ENCODE measurements around the gene SDK1. TPM values are rescaled to one million over a fixed set of nuclear protein-coding genes. Genes with fewer than 3 reads are reported as not detected.

The SDK1 gene
- total and polyA plus RNA-seq, 10 of the 15 experiments (the other 5 are each of a cell fraction or from before 2014, with no cell fraction given) = 0.14 to 0.33 TPM; not detected in 8

DNA sequence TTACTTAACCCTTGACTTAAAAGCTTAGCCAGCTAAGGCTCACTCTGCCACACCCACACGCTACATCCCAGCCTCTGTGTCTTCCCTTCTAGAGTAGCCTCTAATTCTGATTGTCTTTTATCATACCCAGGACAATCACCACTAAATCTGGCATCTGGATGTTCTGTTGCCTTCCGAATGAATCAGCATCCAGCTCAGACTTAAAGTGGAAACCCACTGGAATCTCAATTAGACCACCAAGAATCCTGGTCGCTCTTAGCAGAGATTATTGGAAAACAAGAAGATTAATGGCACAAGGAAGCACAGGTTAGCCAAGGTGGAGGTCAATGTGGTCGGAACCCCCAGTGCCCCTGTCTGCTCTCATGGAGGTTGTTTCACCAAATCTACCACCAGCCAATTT, 976.9 kb downstream of the SDK1 start:
- WGBS (ENCODE audit: insufficient coverage, insufficient replicate concordance, low lambda C conversion rate, missing lambda C conversion rate) = 26% methylated on average over 4 of the region's 4 CpGs
- ChIA-PET RAD21 (ENCODE audit: unreplicated experiment) (no interaction called here), CTCF (no interaction called here), POLR2A (no interaction called here), SMC1A (ENCODE audit: uncharacterized antibody, unreplicated experiment) (no interaction called here)
- in situ Hi-C loops (cut with MboI) (no loop called here), intact Hi-C loops (cut with micrococcal nuclease; ENCODE audit: unreplicated experiment) (no loop called here)
- ATAC-seq (no peak), DNase-seq (ENCODE audit: low read depth, low spot score) (no peak), FAIRE-seq (no peak)
- BruUV-seq (replicated peaks) = no TSS peak
- no peaks in the 10 kb centered on the region; the same call in 2 of the 3 replicates for H3K9me3 ChIP-seq (replicated peaks; ENCODE audit: control insufficient read depth, insufficient read depth, low read length)
- H3K79me2 ChIP-seq (ENCODE audit: control insufficient read depth, insufficient read depth, low read length) = no peaks in the 10 kb centered on the region
- H3K4me1 ChIP-seq (ENCODE audit: control insufficient read depth, insufficient read depth, low read length) = no peaks in the 10 kb centered on the region
- no peaks in the 10 kb centered on the region for H3K27me3 ChIP-seq (replicated peaks in 1 of 2; ENCODE audit: control insufficient read depth in 2 of 2, insufficient read depth in 2 of 2, low read length in 1 of 2)
- H3K9ac ChIP-seq (ENCODE audit: control insufficient read depth, insufficient read depth, low read length) = no peak overlapping the region
- H2AFZ ChIP-seq (ENCODE audit: control insufficient read depth, low read depth, low read length) = no peak overlapping the region
- no peaks in the 10 kb centered on the region for H3K36me3 ChIP-seq (ENCODE audit: control insufficient read depth in 2 of 2, insufficient read depth in 2 of 2, low read length in 1 of 2)
- no peak overlapping the region for H3K27ac ChIP-seq (ENCODE audit: control insufficient read depth, insufficient read depth)
- H3K4me3 ChIP-seq = no peak overlapping the region
- H3K4me2 ChIP-seq (ENCODE audit: control insufficient read depth, insufficient read depth) = no peak overlapping the region
- H4K20me1 ChIP-seq (ENCODE audit: control insufficient read depth, insufficient read depth) = no peaks in the 10 kb centered on the region
- TF ChIP-seq CHD2 (IDR thresholded peaks at IDR 0.05; ENCODE audit: borderline replicate concordance, low read depth, low read length) (no peak), YY1 (IDR thresholded peaks at IDR 0.05; ENCODE audit: low read depth, low read length) (no peak), YBX1 (IDR thresholded peaks at IDR 0.05) (no peak), HDGF (IDR thresholded peaks at IDR 0.05) (no peak), CHD4 (IDR thresholded peaks at IDR 0.05) (no peak), KLF5 (IDR thresholded peaks at IDR 0.05; ENCODE audit: partially characterized antibody) (no peak), DPF2 (IDR thresholded peaks at IDR 0.05) (no peak), FOXM1 (IDR thresholded peaks at IDR 0.05; ENCODE audit: low read depth, low read length) (no peak), IRF4 (IDR thresholded peaks at IDR 0.05; ENCODE audit: low read depth, low read length) (no peak), TCF3 (IDR thresholded peaks at IDR 0.05; ENCODE audit: borderline replicate concordance, insufficient read depth, low read depth, low read length) (no peak), TARDBP (IDR thresholded peaks at IDR 0.05; ENCODE audit: borderline replicate concordance) (no peak), ZBTB33 (IDR thresholded peaks at IDR 0.05) (no peak), SRF (IDR thresholded peaks at IDR 0.05; ENCODE audit: low read depth in 2 of 2, low read length in 2 of 2) (no peak), IKZF1 (conservative IDR thresholded peaks at IDR 0.05) (no peak), ZBED1 (IDR thresholded peaks at IDR 0.05; ENCODE audit: borderline replicate concordance) (no peak)
- TF ChIP-seq, protein P1, sequence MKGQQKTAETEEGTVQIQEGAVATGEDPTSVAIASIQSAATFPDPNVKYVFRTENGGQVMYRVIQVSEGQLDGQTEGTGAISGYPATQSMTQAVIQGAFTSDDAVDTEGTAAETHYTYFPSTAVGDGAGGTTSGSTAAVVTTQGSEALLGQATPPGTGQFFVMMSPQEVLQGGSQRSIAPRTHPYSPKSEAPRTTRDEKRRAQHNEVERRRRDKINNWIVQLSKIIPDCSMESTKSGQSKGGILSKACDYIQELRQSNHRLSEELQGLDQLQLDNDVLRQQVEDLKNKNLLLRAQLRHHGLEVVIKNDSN (IDR thresholded peaks at IDR 0.05; ENCODE audit: borderline replicate concordance, extremely low read length, insufficient read depth, low read depth, low read length) = no peak
- TF ChIP-seq, protein P2, sequence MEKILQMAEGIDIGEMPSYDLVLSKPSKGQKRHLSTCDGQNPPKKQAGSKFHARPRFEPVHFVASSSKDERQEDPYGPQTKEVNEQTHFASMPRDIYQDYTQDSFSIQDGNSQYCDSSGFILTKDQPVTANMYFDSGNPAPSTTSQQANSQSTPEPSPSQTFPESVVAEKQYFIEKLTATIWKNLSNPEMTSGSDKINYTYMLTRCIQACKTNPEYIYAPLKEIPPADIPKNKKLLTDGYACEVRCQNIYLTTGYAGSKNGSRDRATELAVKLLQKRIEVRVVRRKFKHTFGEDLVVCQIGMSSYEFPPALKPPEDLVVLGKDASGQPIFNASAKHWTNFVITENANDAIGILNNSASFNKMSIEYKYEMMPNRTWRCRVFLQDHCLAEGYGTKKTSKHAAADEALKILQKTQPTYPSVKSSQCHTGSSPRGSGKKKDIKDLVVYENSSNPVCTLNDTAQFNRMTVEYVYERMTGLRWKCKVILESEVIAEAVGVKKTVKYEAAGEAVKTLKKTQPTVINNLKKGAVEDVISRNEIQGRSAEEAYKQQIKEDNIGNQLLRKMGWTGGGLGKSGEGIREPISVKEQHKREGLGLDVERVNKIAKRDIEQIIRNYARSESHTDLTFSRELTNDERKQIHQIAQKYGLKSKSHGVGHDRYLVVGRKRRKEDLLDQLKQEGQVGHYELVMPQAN (conservative IDR thresholded peaks at IDR 0.05) = no peak

All from GM12878 (cell line).